ENCODE results near the gene EBI3. TPM values are rescaled to one million over a fixed set of nuclear protein-coding genes. Genes with fewer than 3 reads are reported as not detected.
"Not testable (repeated sequence)": the region's sequence is repeated elsewhere in the genome, so short reads cannot be mapped to it uniquely, and the experiment has no call there.

EBI3 gene
- 27.2 and 28.1 TPM in 2 replicates for total RNA-seq

DNA sequence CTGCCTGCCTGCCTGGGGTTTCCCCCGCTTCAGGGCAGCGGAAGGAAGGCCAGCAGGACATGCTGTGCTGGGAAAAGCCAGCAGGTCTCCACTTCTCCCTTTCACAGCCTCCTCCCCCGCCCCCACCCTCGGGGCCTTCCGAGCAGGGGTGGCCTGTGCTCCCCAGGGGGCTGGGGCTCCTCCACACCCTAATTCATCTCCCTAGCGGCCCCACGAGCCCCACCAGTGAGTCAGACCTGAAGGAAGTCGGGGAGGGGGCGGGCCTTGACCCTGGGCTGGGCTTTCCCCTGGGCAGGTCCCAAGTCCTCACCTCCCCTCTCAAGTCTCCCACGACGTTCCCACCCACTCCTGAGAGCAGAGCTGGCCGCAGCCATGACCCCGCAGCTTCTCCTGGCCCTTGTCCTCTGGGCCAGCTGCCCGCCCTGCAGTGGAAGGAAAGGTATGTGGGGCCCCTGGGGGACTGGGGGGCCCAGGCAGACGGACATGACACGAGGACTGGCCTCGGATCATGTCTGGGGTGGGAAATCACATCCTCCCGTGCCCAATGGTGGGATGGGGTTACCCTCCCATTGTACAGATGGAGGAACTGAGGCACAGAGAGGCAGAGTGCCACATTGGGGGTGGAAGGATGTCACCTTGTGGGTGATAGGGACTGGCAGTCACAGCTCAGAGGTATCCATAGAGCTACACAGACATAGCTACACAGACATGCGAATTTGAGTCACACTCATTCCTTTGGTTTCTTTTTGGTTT is at the start of gene EBI3:
TSS of gene EBI3 (plus strand) at position 345 of the 753 bp plus-strand sequence. CDS start at position 373, 28 bp downstream.
- intact Hi-C loops (cut with micrococcal nuclease), result no loop called here

DNA sequence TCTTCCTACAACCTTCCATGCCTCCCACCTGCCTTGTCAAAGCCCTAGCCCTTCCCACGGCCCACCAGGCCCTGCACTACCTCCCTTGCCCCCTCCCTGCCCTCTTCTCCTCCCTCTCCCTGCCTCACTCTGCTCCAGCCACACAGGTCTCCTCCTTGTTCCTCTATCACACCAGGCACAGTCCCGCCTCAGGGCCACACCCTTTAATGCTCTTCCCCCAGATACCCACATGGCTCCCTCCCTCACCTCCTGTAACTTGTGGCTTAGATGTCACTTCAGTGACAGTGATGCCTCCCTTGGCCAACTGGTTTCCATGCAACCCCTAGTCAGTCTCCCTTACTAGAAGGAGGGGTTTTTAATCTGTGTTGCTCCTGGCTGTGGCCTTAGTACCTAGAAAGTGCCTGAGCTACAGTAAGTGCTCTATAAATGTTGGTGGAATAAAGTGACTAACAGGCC is 48.2 kb upstream of the EBI3 start:
- intact Hi-C loops (cut with micrococcal nuclease), result loop anchor here (5.0 kb wide), 1 partner anchor 221 kb away; the partner anchor contains the start of genes CHAF1A and SH3GL1

GRCh38 chr19:4182084-4182810 is 47.1 kb upstream of the EBI3 start, which contains the start of the genes ANKRD24 and SIRT6:
Gene ANKRD24, plus strand, starts transcription at chr19:4182689. Its CDS starts 3,737 bp downstream, at chr19:4186426.
Gene SIRT6, minus strand, starts transcription at chr19:4182563. Its CDS starts 24 bp downstream, at chr19:4182539.
- intact Hi-C loops (cut with micrococcal nuclease), result loop anchor here (1.0 to 5.0 kb wide), 8 partner anchors 58 to 747 kb away; partner anchors contain the start of genes CHAF1A, FEM1A, MAP2K2 and SH3GL1

GRCh38 chr19:4183967-4184717 is 45.2 kb upstream of the EBI3 start:
- intact Hi-C loops (cut with micrococcal nuclease), result loop anchor here (5.0 kb wide), 1 partner anchor 218 kb away; the partner anchor contains the start of genes CHAF1A and SH3GL1

DNA sequence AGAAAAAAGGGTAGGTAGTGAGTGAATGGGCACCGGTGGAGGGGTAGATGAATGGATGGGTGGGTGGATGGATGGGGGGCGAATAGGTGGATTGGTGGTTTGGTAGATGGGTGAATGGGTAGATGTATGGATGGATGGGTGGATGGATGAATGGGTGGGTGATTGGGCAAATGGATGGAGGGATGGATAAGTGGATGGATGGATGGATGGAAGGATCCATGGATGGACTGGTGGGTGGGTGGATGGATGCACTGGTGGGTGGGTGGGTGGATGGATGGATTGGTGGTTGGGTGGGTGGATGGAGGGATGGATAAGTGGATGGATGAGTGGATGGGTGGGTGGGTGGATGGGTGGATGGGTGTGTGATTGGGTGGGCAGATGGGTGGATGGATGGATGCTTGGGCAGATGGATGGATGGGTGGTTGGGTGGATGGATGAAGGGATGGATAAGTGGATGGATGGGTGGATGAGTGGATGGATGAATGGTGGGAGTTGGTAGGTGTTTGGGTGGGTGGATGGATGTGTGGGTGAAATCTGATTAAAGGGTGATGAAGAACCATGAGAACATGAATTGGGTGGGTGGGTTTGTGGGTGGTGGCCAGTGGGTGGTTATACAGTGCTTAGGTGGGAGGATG is 44.5 kb upstream of the EBI3 start:
- intact Hi-C loops (cut with micrococcal nuclease), result loop anchor here (5.0 kb wide), 1 partner anchor 217 kb away; the partner anchor contains the start of genes CHAF1A and SH3GL1

DNA sequence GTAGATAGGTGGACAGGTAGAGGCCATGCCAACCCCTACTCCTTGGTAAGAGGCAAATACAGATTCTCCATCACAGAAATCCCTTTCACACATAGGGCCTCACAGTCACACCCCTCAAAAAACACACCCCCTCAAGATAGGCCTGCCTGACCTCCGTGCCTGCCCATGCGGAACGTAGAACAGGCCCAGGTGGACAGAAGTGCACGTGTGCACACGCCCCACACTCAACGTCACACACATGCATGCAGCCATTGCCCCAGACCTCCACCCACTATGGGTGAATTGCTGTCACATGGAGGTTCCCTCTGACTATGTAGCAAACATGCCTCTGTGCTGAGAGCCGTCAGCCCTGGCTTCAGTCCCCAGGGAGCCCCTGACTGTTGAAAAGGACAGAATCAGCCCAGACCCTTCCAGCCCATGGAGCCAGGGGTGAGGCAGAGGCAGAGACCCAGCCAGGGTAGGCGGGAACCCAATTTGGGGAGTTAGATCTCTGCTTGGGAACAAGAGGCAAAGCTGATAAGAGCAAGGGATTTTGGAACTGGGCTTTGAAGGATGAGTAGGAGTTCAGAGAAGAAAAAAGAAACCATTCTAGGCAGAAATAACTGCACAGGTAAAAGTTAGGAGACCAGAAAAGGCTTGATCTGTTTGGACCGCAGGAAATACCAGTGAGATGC is 43.8 kb upstream of the EBI3 start:
- intact Hi-C loops (cut with micrococcal nuclease), result loop anchor here (1.0 to 2.0 kb wide), 4 partner anchors 13 to 195 kb away; no protein-coding TSS in a partner anchor

GRCh38 chr19:4186087-4186993 is 43.0 kb upstream of the EBI3 start:
- intact Hi-C loops (cut with micrococcal nuclease), result loop anchor here (1.0 to 2.0 kb wide), 4 partner anchors 14 to 196 kb away; no protein-coding TSS in a partner anchor

- intact Hi-C loops (cut with micrococcal nuclease), result loop anchor here (2.0 kb wide), 1 partner anchor 15 kb away; no protein-coding TSS in a partner anchor
These were observed 41.8 kb upstream of the EBI3 start for GRCh38 chr19:4187313-4188122.

- intact Hi-C loops (cut with micrococcal nuclease), result no loop called here
These were observed 39.7 kb upstream of the EBI3 start for GRCh38 chr19:4189641-4190040.

- intact Hi-C loops (cut with micrococcal nuclease), result not testable (repeated sequence)
These were observed 36.8 kb upstream of the EBI3 start for GRCh38 chr19:4192537-4192936.

DNA sequence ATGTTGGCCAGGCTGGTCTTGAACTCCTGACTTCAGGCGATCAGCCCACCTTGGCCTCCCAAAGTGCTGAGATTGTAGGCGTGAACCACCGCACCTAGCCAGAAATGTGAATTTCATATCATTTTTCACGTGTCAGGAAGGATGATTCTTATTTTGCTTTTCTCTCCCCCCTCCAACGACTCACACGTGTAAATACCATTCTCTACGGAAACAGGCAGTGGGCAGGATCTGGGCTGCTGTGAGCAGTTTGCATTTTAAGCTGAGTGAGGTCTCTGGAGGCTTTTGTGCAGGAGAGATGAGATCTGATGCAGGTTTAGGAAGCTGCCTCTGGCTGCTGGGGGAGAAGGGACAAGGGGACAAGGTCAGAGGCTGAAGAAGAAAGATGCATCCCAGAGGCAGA is 35.0 kb upstream of the EBI3 start:
- intact Hi-C loops (cut with micrococcal nuclease), result no loop called here

DNA sequence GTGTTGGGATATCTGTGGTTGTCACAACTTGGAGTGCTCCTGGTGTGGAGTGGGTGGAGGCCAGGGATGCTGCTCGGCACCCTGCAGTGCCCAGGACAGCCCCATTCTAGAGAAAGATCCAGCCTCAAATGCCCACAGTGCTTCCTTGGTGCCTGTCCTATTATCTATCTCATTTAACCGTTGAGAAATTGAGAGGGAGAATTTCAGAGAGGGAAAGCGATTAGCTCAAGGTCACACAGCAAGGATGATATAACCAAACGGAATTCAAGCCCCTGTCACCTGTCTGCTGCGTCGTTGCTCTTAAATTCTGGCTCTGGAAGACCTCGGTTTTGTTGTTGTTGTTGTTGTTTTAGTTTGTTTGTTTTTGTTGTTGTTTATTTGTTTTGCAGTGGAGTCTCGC is 33.3 kb upstream of the EBI3 start:
- intact Hi-C loops (cut with micrococcal nuclease), result no loop called here

DNA sequence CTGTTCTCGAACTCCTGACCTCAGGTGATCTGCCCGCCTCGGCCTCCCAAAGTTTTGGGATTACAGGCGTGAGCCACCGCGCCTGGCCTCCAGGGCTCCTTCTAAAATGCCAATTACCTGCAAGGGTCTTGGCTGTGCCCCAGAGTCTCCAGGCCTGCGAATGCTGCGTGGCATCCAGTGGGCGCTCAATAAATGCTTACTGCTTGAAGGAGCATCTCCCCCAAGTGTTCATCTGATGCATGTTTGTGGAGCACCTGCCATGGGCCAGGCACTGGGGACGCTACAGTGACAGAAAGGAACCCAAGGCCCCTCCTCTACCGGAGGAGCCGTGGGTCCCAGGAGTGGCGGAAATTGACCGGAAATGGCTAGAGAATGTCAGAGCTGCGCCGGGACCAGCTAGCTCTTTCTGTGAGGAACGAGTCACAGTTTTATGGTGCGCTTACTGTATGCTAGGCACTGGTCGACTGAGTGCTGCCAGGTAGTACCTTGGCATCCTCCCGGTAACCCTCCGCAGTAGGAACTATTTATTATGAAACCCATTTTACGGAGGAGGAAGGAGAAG is 32.7 kb upstream of the EBI3 start:
- intact Hi-C loops (cut with micrococcal nuclease), result no loop called here

DNA sequence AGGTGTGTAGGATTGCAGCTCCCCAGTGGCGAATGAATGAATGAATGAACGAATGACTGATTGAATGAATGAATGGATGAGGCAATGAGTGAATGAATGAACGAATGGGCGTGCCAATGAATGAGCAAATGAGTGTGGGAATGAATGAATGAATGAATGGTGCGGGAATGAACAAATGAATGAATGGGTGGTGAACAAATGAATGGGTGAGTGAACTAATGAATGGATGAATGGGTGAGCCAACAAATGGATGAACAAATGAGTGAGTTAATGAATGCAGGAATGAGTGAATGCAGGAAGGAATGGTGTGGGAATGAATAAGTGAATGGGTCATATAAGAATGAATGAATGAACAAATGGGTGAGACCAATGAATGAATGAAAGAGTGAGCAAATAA is 32.1 kb upstream of the EBI3 start:
- intact Hi-C loops (cut with micrococcal nuclease), result no loop called here

DNA sequence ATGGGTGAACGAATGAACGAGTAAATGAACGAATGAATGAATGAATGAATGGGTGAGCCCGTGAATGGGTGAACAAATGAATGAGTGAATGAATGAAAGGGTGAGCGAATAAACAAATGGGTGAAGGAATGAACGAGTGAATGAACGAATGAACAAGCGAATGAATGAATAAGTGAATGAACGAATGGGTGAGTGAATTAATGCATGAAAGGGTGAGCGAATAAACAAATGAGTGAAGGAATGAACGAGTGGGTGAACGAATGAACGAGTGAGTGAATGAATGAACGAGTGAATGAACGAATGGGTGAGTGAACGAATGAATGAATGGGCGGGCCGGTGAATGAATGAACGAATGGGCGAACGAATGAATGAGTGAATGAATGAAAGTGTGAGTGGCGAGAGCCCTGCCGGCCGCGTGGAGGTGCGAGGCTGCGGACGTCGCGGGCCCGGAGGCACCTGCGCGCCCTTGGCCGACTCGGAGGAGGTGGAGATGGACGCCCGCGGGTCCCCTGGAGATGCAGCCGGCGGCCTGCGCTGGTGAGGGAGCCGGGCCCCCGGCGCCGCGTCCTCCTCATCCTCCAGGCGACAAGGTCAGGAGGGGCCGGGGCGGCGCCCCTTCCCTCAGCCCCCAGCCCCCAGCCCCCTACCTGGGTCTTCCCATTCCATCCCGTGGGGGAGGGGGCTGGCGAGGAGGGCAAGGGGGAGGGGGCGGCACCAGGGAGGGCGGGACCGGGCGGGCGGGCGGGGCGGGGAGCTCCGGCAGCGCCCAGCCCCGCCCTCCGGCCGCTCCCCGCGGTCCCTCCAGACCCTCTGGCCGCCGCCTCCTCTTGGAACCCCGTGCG is 31.5 kb upstream of the EBI3 start:
- intact Hi-C loops (cut with micrococcal nuclease), result no loop called here

- intact Hi-C loops (cut with micrococcal nuclease), result no loop called here
These were observed 30.7 kb upstream of the EBI3 start for GRCh38 chr19:4198467-4199126.
